DLD1 (cell line): Measurements from ENCODE around the gene INCENP.

ENCODE experiments used
- in situ Hi-C: cut with HindIII; loops from 2 replicates; pipeline ENCODE4 v1.10.0; 2017; ENCODE audit warnings: low sequenced_read_pairs

Gene INCENP

GRCh38 chr11:62140304-62141110 lies 16.7 kb downstream of the INCENP start:
- in situ Hi-C loops, result no loop called here

DNA sequence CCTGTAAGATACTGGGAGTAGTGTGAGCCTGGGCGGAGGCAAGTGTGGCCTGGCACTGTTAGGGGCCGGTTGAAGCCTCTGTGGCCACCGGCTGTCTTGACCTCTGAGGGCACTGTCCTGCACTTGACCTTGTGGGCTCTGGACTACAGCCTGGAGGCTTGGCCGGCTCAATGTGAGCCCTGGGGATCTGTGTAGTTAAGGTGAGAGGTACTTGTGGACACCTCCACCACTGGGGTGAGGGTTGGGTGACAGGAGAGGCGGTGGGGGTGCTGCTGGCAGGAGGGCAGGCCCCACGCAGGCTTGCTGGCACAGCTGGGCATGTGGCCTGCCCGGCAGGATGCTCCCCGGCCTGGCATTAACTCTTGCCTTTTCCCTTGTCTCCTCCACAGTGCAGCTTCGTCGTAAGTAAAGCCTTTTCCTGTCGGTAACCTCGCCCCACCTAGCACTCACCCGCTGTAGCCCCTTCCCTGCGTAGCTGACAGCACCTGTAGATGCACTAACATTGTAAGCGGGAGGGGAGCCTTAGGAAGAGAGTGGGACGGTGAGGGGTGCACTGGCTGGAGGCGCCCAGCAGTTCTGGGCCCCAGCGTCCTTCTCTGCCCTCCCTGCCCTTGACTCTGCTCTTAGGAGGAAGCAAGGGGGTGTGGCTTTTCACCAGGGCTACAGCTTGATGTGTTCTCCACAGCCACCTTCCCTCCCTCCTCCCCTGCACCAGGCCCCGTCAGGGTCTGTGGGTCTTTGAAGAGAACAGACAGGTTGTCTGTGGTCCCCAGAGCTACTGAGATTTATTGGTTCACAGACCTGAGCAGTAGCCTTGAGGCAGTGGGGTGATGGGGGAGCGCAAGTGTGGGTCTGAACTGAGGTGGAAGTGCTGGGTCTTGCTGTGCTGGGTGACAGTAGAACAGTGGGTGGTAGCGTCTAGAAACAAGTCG lies 17.6 kb downstream of the INCENP start:
- in situ Hi-C loops, result no loop called here

DNA sequence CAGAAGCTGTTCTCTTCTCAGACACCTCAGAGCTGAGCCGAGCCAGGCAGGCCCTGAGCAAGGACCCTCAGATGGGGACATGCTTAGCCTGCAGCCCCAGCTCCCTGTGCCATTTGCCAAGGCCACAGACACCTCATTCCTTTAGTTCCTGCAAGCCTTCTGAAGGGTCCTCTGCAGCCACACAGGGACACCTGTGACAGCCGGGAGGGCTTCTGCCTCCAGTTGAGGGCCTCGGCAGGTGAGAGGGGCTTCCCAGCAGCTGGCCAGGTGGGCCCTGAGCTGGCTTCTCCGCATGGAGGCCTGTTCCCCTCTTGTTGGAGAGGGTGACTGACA lies 18.2 kb downstream of the INCENP start:
- in situ Hi-C loops, result no loop called here

DNA sequence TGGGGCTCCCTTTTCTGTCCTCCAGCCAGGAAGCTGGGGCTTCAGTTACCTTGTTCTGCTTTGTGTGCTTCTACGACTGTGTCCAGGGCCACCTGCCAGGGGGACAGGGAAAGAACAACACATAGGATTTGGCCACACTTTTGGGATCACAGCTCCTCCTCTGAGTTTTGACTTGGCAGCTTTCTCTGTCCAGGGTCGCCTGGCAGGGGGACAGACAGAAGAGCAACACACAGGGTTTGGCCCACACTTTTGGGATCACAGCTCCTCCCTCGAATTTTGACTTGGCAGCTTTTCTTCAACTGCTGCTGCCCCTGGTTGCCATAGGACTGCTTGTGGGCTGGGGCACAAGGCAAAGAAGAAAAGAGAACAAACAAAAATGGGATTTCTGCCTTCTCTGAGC lies 19.1 kb downstream of the INCENP start:
- in situ Hi-C loops, result no loop called here

DNA sequence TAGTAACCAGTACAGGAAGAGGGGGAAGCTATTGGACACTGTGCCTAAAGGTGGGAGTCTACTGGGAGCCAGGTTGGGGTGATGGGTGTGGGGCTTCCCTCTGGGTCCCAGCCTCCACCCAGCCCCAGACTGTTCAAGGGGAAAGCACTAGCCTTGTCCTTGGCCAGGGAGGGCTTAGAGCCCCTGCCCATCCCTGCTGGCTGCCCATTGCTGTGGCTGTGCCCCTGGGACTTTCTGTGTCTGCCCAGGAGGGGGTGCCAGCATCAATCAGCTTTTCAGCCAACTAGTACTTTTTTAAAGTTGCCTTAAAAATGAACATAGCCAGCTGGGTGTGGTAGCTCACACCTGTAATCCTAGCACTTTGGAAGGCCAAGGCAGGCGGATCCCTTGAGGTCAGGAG lies 19.9 kb downstream of the INCENP start:
- in situ Hi-C loops, result no loop called here

- in situ Hi-C loops, result no loop called here
These were observed 20.9 kb downstream of the INCENP start for GRCh38 chr11:62144641-62145255.

GRCh38 chr11:62145261-62145871 lies 21.6 kb downstream of the INCENP start:
- in situ Hi-C loops, result no loop called here

DNA sequence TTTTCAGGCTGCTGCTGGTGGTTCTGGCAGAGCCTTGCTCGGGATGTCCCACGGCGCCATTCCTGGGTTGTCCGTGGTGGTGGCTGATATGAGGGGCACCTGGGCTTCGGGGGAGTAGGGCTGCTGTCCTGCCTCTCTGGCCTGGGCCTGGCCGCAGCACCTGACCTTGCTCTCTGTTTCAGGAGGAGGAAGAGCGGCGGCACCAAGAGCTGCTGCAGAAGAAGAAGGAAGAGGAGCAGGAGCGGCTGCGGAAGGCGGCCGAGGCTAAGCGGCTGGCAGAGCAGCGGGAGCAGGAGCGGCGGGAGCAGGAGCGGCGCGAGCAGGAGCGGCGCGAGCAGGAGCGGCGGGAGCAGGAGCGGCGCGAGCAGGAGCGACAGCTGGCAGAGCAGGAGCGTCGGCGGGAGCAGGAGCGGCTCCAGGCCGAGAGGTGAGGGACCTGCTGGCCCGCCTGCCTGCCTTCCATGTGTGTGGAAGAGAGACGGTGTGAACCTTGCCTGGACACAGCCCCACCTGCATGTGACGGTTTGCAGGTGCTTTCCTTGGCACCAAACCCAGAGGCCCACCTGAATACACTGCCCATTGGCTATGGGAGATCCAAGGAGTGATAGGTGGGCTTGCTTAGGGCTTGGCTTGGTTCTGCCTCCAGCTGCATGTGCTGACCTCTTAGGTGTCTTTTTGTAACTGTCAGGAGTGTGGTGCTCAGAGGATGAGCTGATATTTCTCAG lies 22.8 kb downstream of the INCENP start:
- in situ Hi-C loops, result no loop called here

GRCh38 chr11:62147545-62147944 lies 23.7 kb downstream of the INCENP start:
- in situ Hi-C loops, result no loop called here

DNA sequence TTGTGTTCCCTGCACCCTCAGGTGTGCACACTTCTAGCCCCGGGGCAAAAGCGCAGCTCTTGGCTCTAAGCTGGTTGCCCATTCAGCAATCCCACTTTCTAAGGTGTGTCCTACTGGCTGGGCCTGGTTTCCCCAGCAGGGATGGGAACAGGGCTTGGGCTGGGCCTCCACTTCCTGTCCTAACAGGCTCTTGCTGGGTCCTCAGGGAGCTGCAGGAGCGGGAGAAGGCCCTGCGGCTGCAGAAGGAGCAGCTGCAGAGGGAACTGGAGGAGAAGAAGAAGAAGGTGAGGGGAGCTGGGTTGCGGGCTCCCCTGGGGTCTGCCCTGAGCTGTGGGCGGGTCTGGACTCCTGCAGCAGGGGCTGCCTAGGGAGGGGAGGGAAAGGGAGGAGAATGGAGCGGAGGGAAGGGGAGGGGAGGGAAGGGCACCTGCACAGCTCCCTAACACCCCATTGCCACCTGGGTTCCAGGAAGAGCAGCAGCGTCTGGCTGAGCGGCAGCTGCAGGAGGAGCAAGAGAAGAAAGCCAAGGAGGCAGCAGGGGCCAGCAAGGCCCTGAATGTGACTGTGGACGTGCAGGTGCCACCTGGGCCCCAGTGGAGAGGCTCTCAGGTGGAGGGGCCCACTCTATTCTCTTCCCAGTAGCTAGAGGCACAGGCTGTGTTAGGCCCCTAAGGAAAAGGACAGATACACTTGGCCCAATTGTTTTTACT lies 24.6 kb downstream of the INCENP start:
- in situ Hi-C loops, result no loop called here

DNA sequence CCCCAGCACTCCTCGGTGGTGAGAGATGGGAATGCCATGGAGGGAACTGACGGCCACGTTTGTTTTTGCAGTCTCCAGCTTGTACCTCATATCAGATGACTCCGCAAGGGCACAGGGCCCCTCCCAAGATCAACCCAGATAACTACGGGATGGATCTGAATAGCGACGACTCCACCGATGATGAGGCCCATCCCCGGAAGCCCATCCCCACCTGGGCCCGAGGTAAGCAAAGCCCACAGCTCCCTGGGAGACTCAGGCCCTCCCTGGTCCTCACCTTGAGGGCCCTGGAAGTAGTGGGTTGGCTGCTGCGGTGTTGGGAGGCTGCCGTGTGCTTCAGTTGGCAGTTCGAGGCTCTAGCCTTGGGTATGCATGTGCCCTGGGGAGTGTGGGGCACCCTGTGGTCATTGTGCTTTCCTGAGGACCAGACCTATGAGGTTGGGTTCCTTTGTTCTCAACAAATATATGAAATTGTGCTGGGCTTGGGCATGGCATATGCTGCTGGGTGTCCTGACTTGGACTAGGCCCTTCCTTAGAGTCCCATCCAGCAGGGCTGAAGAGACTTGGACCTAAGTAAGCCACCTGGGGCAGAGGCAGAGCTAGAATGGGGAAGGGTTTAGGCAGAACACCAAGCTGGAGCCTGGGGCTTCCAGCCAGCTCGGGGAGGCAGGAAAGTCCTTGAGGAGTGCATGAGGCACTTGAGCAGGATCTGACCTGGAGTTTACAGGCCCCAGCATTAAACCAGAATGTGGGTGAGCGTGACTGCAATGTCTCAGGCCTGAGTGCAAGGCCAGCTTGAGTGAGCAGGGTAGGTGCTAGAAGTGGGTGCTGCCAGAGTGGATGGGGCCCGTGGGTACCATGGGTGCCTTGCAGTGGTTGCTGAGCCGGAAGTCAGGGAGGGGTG lies 26.4 kb downstream of the INCENP start:
- in situ Hi-C loops, result no loop called here

DNA sequence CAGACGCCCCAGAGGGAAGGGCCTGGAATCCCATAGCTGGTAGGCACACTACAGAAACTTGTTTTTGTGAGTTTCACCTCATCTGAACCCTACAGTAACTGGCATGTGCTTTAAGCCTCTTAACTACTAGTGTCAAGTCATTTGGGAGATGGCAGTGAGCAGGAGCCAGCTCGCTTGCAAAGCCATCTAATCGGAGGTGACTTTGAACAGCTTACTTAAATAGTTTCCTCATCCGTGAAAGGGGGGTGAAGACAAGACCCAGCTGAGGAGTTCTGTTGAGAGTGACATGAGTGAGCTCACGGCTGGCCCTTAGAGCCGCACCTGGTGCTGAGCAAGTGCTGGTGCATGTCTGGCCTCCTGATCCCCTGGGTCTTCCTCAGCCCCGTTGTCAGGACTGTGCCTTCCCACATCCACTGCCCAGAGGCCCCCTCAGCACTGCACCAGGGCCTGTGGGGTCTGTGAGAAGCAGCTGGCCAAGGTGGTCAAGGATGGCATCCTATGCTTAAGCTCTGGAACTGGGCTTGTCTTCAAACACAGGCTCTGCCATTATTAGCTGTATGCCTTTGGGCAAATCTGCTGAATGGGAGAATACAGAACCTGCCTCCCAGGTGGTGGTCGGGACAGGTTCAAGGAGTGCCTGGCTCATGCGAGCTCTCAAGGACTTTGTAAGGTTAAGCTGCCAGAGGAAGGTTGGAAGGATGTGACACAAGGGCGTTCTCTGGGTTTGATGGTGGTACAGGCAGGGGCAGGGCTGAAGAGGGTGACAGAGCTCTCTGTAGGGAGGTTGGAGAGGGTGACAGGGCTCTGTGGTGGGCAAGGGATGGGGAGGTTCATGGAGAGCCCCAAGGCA lies 27.3 kb downstream of the INCENP start:
- in situ Hi-C loops, result no loop called here

GRCh38 chr11:62151737-62152102 lies 27.9 kb downstream of the INCENP start:
- in situ Hi-C loops, result no loop called here

GRCh38 chr11:62152245-62153086 lies 28.7 kb downstream of the INCENP start:
- in situ Hi-C loops, result no loop called here

GRCh38 chr11:62153087-62153395 lies 29.2 kb downstream of the INCENP start:
- in situ Hi-C loops, result no loop called here

- in situ Hi-C loops, result no loop called here
These were observed 29.8 kb downstream of the INCENP start for GRCh38 chr11:62153617-62154016.

DNA sequence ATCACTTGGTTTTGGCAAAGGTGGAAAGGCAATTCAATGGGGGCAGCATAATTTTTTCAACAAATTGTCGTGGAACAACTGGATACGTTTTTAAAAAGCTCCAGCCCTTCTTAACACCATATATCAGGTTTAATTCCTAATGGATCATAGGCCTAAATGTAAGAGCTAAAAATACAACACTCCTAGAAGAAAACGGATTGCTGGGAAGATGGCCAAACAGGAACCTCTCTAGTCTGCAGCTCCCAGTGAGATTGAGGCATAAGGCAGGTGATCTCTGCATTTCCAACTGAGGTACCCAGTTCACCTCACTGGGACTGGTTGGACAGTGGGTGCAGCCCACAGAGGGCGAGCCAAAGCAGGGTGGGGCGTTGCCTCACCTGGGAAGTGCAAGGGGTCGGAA lies 33.8 kb downstream of the INCENP start:
- in situ Hi-C loops, result no loop called here
